ENCODE results near the gene WNT9B.

DNA sequence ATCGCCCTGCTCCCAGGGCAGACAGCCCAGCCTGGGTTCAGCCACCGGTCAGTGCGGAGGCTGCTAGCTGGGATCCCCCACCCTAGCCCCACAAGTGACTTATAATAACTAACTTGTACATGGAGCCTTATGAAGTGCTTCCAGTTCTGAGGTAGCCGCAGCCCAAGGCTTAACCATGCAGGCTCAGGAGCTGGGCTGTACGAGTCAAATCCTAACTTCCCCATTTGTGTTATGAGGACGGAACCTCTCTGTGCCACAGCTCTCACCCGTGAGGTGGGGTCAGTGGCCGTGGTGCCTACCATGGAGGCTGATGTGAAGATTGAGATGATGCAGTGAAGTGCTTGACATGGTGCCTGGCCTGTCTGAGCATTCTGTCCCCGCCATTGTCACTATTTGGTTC is 43.8 kb downstream of the WNT9B start:
- TF ChIP-seq CHD2 (IDR thresholded peaks at IDR 0.05; ENCODE audit: low read depth, low read length) (no peak), SPI1 (IDR thresholded peaks at IDR 0.05; ENCODE audit: borderline replicate concordance, low read depth, low read length) (0 out of 2 replicates have a peak, but pooled peaks have one; percentile 18), TAF1 (IDR thresholded peaks at IDR 0.05; ENCODE audit: control insufficient read depth, extremely low read depth, insufficient read depth, low read length, severe bottlenecking) (no peak), ZNF347 (CRISPR knock-in tag; IDR thresholded peaks at IDR 0.05; ENCODE audit: low read depth) (no peak), ZNF121 (CRISPR knock-in tag; conservative IDR thresholded peaks at IDR 0.05) (no peak), ZNF24 (IDR thresholded peaks at IDR 0.05) (no peak), SMARCC2 (IDR thresholded peaks at IDR 0.05; ENCODE audit: low read depth) (no peak)
- TF ChIP-seq, protein P1, sequence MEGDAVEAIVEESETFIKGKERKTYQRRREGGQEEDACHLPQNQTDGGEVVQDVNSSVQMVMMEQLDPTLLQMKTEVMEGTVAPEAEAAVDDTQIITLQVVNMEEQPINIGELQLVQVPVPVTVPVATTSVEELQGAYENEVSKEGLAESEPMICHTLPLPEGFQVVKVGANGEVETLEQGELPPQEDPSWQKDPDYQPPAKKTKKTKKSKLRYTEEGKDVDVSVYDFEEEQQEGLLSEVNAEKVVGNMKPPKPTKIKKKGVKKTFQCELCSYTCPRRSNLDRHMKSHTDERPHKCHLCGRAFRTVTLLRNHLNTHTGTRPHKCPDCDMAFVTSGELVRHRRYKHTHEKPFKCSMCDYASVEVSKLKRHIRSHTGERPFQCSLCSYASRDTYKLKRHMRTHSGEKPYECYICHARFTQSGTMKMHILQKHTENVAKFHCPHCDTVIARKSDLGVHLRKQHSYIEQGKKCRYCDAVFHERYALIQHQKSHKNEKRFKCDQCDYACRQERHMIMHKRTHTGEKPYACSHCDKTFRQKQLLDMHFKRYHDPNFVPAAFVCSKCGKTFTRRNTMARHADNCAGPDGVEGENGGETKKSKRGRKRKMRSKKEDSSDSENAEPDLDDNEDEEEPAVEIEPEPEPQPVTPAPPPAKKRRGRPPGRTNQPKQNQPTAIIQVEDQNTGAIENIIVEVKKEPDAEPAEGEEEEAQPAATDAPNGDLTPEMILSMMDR (IDR thresholded peaks at IDR 0.05 in 2 of 3, conservative IDR thresholded peaks at IDR 0.05 in 1 of 3; ENCODE audit: insufficient read depth in 2 of 3, low read depth in 1 of 3, low read length in 3 of 3): no peak

All from K562 (cell line).